ENCODE data around the gene MTMR2.

DNA sequence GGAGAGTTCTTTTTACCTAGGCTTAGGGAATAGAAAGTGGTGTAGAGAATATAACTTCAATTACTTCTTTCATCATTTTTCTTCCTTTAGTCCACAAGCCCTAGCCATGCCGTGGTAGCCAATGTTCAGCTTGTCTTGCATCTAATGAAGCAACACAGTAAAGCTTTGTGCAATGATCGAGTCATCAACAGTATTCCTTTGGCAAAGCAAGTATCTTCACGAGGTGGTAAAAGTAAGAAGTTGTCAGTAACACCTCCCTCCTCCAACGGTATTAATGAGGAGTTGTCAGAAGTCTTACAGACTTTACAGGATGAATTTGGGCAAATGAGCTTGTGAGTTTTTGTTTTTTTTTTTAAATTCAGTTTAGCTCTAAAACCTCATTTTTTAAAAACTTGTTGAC lies 96.2 kb downstream of the MTMR2 start:
- TF ChIP-seq, protein P1, sequence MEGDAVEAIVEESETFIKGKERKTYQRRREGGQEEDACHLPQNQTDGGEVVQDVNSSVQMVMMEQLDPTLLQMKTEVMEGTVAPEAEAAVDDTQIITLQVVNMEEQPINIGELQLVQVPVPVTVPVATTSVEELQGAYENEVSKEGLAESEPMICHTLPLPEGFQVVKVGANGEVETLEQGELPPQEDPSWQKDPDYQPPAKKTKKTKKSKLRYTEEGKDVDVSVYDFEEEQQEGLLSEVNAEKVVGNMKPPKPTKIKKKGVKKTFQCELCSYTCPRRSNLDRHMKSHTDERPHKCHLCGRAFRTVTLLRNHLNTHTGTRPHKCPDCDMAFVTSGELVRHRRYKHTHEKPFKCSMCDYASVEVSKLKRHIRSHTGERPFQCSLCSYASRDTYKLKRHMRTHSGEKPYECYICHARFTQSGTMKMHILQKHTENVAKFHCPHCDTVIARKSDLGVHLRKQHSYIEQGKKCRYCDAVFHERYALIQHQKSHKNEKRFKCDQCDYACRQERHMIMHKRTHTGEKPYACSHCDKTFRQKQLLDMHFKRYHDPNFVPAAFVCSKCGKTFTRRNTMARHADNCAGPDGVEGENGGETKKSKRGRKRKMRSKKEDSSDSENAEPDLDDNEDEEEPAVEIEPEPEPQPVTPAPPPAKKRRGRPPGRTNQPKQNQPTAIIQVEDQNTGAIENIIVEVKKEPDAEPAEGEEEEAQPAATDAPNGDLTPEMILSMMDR (IDR thresholded peaks at IDR 0.05) = no peak
- TF ChIP-seq EZH2 (IDR thresholded peaks at IDR 0.05; ENCODE audit: borderline replicate concordance, insufficient read depth, low read depth, low read length, poor library complexity, severe bottlenecking) = no peak

All from B cell (primary cell).